Measurements from ENCODE around the gene MED23.

DNA sequence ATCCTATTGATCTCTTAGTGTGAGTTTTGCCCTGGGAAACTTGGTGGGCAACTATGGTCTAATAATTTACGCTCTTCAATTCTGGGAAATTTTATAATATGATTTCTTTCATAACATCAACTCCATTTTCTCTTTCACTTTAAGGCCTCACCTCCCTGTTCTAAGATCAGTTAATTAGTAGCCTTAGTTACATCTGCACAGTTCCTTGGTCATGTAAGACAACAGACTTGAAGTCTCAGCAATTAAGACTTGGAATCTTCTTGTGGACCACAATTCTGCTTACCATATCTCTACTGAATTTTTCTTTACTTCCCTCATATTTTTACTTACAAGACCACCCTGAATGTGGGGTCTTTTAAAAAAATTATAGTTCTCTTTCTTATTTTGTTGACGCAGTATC is 17.8 kb upstream of the MED23 start:
- TF ChIP-seq, protein P1, sequence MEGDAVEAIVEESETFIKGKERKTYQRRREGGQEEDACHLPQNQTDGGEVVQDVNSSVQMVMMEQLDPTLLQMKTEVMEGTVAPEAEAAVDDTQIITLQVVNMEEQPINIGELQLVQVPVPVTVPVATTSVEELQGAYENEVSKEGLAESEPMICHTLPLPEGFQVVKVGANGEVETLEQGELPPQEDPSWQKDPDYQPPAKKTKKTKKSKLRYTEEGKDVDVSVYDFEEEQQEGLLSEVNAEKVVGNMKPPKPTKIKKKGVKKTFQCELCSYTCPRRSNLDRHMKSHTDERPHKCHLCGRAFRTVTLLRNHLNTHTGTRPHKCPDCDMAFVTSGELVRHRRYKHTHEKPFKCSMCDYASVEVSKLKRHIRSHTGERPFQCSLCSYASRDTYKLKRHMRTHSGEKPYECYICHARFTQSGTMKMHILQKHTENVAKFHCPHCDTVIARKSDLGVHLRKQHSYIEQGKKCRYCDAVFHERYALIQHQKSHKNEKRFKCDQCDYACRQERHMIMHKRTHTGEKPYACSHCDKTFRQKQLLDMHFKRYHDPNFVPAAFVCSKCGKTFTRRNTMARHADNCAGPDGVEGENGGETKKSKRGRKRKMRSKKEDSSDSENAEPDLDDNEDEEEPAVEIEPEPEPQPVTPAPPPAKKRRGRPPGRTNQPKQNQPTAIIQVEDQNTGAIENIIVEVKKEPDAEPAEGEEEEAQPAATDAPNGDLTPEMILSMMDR (IDR thresholded peaks at IDR 0.05), result no peak
- TF ChIP-seq POLR2A (IDR thresholded peaks at IDR 0.05), result no peak
